Activated CD4-positive, alpha-beta T cell treated with anti-CD3 and anti-CD28 coated beads for 36 hours (primary cell): Measurements from ENCODE around the gene OR10H1. TPM values are rescaled to one million over a fixed set of nuclear protein-coding genes. Genes with fewer than 3 reads are reported as not detected.

Source experiments
- ATAC-seq: fragments of 200-7000 bp; cut with Tn5 transposase; one replicate; pipeline ENCODE4 v1.10.0; 2021; ENCODE audit warnings: mild to moderate bottlenecking, moderate library complexity
- CTCF ChIA-PET: fragments of 350-600 bp; sonication (Branson Sonifier 250); formaldehyde crosslinking; loops from one replicate; lab custom pipeline; 2021; ENCODE audit warnings: antibody characterized with exemption; lab: Charles Lee
- POLR2A ChIA-PET: fragments of 350-600 bp; sonication (Branson Sonifier 250); formaldehyde crosslinking; loops from one replicate; lab custom pipeline; 2021; ENCODE audit warnings: antibody characterized with exemption, inconsistent platforms; lab: Charles Lee
- DNase-seq: peaks from one replicate; pipeline ENCODE4 v3.0.0-alpha.2; 2020
- H3K27ac Mint-ChIP-seq: one replicate; pipeline ENCODE4 v1.8.0; 2021; ENCODE audit warnings: mixed read lengths
- H3K27me3 Mint-ChIP-seq: one replicate; pipeline ENCODE4 v1.8.0; 2021; ENCODE audit warnings: mixed read lengths
- H3K36me3 Mint-ChIP-seq: one replicate; pipeline ENCODE4 v1.8.0; 2021; ENCODE audit warnings: low read depth, mixed read lengths
- H3K4me1 Mint-ChIP-seq: one replicate; pipeline ENCODE4 v1.8.0; 2021; ENCODE audit warnings: mixed read lengths
- H3K4me3 Mint-ChIP-seq: one replicate; pipeline ENCODE4 v1.8.0; 2021; ENCODE audit warnings: mild to moderate bottlenecking, moderate library complexity, mixed read lengths
- H3K9me3 Mint-ChIP-seq: one replicate; pipeline ENCODE4 v1.8.0; 2021; ENCODE audit warnings: low read depth, mixed read lengths
- intact Hi-C, 2 experiments: fragments of 100-400 bp; cut with DNase I in 1 of 2; cut with micrococcal nuclease in 1 of 2; formaldehyde crosslinking; loops; one replicate each; pipeline versions ENCODE4 v1.14.2 to v1.15.1; 2022 to 2024; cut with DNase I, micrococcal nuclease
- total RNA-seq, 2 experiments: library from RNA; stranded (reverse); gene quantifications; one replicate each; pipeline ENCODE4 v1.2.3, GENCODE V29; 2021

OR10H1 gene
- total RNA-seq, 2 experiments from 2014 or later, result not detected

- POLR2A ChIA-PET, result no interaction called here
Observed at GRCh38 chr19:15759962-15760565, 55.4 kb downstream of the OR10H1 start.

DNA sequence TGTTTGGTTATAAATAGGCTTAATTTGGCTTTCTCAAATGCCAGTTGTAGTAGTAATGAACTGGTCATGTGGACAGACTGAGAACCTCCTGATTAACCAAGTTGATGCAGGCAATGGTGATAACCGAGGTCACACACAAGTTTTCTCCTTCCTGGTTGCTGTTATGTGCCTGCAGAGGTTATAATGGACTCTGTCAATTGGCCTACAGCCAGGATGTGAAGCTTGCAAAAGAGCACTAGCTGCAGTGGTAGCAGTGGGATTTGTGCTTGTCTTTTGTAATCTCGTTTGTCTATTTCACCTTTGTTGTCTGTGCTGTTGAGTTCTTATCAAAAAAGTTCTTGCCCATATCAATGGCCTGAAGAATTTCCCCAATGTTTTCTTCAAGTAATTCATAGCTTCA, 57.1 kb downstream of the OR10H1 start:
- intact Hi-C loops, result no loop called here
- no peaks in the 10 kb centered on the region for H3K36me3 Mint-ChIP-seq
- H3K27me3 Mint-ChIP-seq, result peaks cover 51% of the 10 kb centered on the region
- H3K9me3 Mint-ChIP-seq, result no peaks in the 10 kb centered on the region
- no peak overlapping the region for H3K27ac Mint-ChIP-seq
- H3K4me3 Mint-ChIP-seq, result no peak overlapping the region
- ATAC-seq (no peak), DNase-seq (no peak)
- CTCF ChIA-PET, result interaction anchor here (0.6 kb wide), 1 partner anchor 298 kb away, joined by 3 read pairs; no protein-coding TSS in a partner anchor
- POLR2A ChIA-PET, result no interaction called here
- H3K4me1 Mint-ChIP-seq, result no peaks in the 10 kb centered on the region

More at GRCh38 chr19:15759962-15760565, 55.4 kb downstream of the OR10H1 start:
- Mint-ChIP-seq H3K36me3 (no peaks in the 10 kb centered on the region), H3K27me3 (peaks cover 47% of the 10 kb centered on the region), H3K4me3 (no peak overlapping the region), H3K9me3 (no peaks in the 10 kb centered on the region), H3K27ac (no peak overlapping the region), H3K4me1 (no peaks in the 10 kb centered on the region)
- CTCF ChIA-PET, result no interaction called here
- DNase-seq, result peak; percentile 18
- no peak for ATAC-seq
- intact Hi-C loops, result loop anchor here in 1 of 2 experiments (5.0 kb wide), 1 partner anchor 133 kb away; no protein-coding TSS in a partner anchor

Other genes starting within 250 kb of the OR10H1 start
- not detected for gene CYP4F8, start 200.4 kb downstream of the OR10H1 start, total RNA-seq
- under 1 TPM; 0.07 to 0.19 TPM for gene CYP4F3, start 174.8 kb downstream of the OR10H1 start, total RNA-seq
- gene CYP4F12, start 142.6 kb downstream of the OR10H1 start, total RNA-seq, result not detected
- gene OR10H2, start 87.6 kb downstream of the OR10H1 start, total RNA-seq, result not detected
- not detected for gene OR10H3, start 77.7 kb downstream of the OR10H1 start, total RNA-seq
- gene OR10H5, start 28.0 kb downstream of the OR10H1 start, total RNA-seq, result not detected
- not detected for gene CYP4F2, start 82.4 kb upstream of the OR10H1 start, total RNA-seq
- not detected for gene CYP4F11, start 118.9 kb upstream of the OR10H1 start, total RNA-seq
- gene OR10H4, start 133.3 kb upstream of the OR10H1 start, total RNA-seq, result not detected